SHP77 treated with DMSO at 0.1 percent for 48 hours (cell line): ENCODE measurements around the gene PYGO1.
"Not testable (repeated sequence)": the region's sequence is repeated elsewhere in the genome, so short reads cannot be mapped to it uniquely, and the experiment has no call there.

ENCODE experiments used
- DNase-seq: peaks from one replicate; lab custom pipeline; 2025; lab: John Stamatoyannopoulos, UW

The PYGO1 gene

GRCh38 chr15:55564347-55565145, 23.6 kb downstream of the PYGO1 start:
- DNase-seq: no peak

GRCh38 chr15:55562601-55563000, 25.5 kb downstream of the PYGO1 start:
- DNase-seq: no peak

- no peak for DNase-seq
Measured at GRCh38 chr15:55555089-55555488, 33.1 kb downstream of the PYGO1 start.

GRCh38 chr15:55552926-55553325, 35.2 kb downstream of the PYGO1 start:
- DNase-seq: peak; percentile 15

- no peak for DNase-seq
Measured at GRCh38 chr15:55552451-55552850, 35.7 kb downstream of the PYGO1 start.

- DNase-seq: no peak
Measured at GRCh38 chr15:55549305-55549704, 38.8 kb downstream of the PYGO1 start.

GRCh38 chr15:55546718-55547117, 41.4 kb downstream of the PYGO1 start:
- no peak for DNase-seq

- no peak for DNase-seq
Measured at GRCh38 chr15:55535436-55535835, 52.7 kb downstream of the PYGO1 start.

GRCh38 chr15:55532944-55533343, 55.2 kb downstream of the PYGO1 start:
- DNase-seq: no peak

- no peak for DNase-seq
Measured at GRCh38 chr15:55530861-55531313, 57.3 kb downstream of the PYGO1 start.

GRCh38 chr15:55528812-55529211, 59.3 kb downstream of the PYGO1 start:
- no peak for DNase-seq

GRCh38 chr15:55527150-55527549, 61.0 kb downstream of the PYGO1 start:
- no peak for DNase-seq

GRCh38 chr15:55526559-55527036, 61.5 kb downstream of the PYGO1 start:
- DNase-seq: no peak

- DNase-seq: no peak
Measured at GRCh38 chr15:55522742-55523450, 65.2 kb downstream of the PYGO1 start.

- DNase-seq: no peak
Measured at GRCh38 chr15:55518641-55519040, 69.5 kb downstream of the PYGO1 start.

- no peak for DNase-seq
Measured at GRCh38 chr15:55518009-55518408, 70.1 kb downstream of the PYGO1 start.

GRCh38 chr15:55515991-55516776, 72.0 kb downstream of the PYGO1 start:
- no peak for DNase-seq

- no peak for DNase-seq
Measured at GRCh38 chr15:55515491-55515890, 72.7 kb downstream of the PYGO1 start.

GRCh38 chr15:55514414-55514850, 73.7 kb downstream of the PYGO1 start:
- DNase-seq: no peak

GRCh38 chr15:55513621-55514413, 74.3 kb downstream of the PYGO1 start:
- not testable (repeated sequence) for DNase-seq

GRCh38 chr15:55513152-55513551, 75.0 kb downstream of the PYGO1 start:
- no peak for DNase-seq
